KMS-11 (cell line): Measurements from ENCODE around the gene GNAO1.

ENCODE experiments used
- H2AFZ ChIP-seq: fragments of 200-600 bp; sonication (generic); 2 replicates; pipeline ENCODE4 v1.6.1; 2016; ENCODE audit warnings: antibody characterized with exemption, mixed run types, low read depth
- H3K27ac ChIP-seq: fragments of 200-600 bp; sonication (generic); 2 replicates; pipeline ENCODE4 v1.6.1; 2016; ENCODE audit warnings: mild to moderate bottlenecking, mixed run types
- H3K27me3 ChIP-seq: fragments of 200-600 bp; sonication (generic); 2 replicates; pipeline ENCODE4 v1.6.1; 2017; ENCODE audit warnings: mild to moderate bottlenecking, low read depth, mixed run types, moderate library complexity; ENCODE audit not compliant: insufficient read depth
- H3K36me3 ChIP-seq: fragments of 200-600 bp; sonication (generic); 2 replicates; pipeline ENCODE4 v1.6.1; 2017; ENCODE audit warnings: mild to moderate bottlenecking, mixed run types; ENCODE audit not compliant: insufficient read depth
- H3K4me1 ChIP-seq: fragments of 200-600 bp; sonication (generic); 2 replicates; pipeline ENCODE4 v1.6.1; 2016; ENCODE audit warnings: mild to moderate bottlenecking, low read depth, mixed run types; ENCODE audit not compliant: poor library complexity, severe bottlenecking
- H3K4me2 ChIP-seq: fragments of 200-600 bp; sonication (generic); 2 replicates; pipeline ENCODE4 v1.7.0; 2016; ENCODE audit warnings: mild to moderate bottlenecking, mixed run types
- H3K4me3 ChIP-seq: fragments of 200-600 bp; sonication (generic); IDR thresholded peaks from 2 replicates; pipeline ENCODE4 v1.6.1; 2017; ENCODE audit warnings: low read depth, low read length, mixed read lengths; ENCODE audit not compliant: insufficient read depth
- H3K79me2 ChIP-seq: fragments of 200-600 bp; sonication (generic); 2 replicates; pipeline ENCODE4 v1.6.1; 2016; ENCODE audit warnings: low read depth, mixed run types; ENCODE audit not compliant: insufficient read depth
- H3K9ac ChIP-seq: fragments of 200-600 bp; sonication (generic); 2 replicates; pipeline ENCODE4 v1.6.1; 2016; ENCODE audit warnings: mild to moderate bottlenecking, mixed run types
- H4K20me1 ChIP-seq: fragments of 200-600 bp; sonication (generic); 2 replicates; pipeline ENCODE4 v1.6.1; 2016; ENCODE audit warnings: mild to moderate bottlenecking, mixed run types; ENCODE audit not compliant: insufficient read depth
- CTCF ChIP-seq: fragments of 200-600 bp; sonication (generic); conservative IDR thresholded peaks from 2 replicates; pipeline ENCODE4 v1.6.1; 2017; ENCODE audit warnings: low read depth, mild to moderate bottlenecking, antibody characterized with exemption, low read length, moderate library complexity, mixed read lengths

GNAO1 gene

DNA sequence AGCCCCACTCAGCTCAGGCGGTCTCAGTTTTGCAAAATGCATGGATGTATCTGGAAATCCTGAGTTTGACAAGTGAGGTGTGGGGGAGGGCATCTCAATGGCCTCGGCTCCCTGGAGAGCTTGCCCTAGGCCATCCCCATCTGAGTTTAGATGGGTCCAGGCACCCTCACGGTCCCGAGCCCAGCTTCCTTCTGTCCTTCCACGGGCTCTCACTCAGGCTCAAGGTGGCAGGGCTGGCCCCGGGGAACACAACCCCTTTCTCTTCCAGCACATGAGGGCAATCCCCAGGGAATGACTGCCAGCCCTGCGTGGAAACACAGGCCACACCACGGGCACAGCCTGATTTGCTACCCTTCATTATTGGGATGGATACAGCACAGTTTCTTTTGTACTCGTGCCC is 175.7 kb downstream of the GNAO1 start:
- H3K4me3 ChIP-seq: no peak overlapping the region
- H3K36me3 ChIP-seq: no peaks in the 10 kb centered on the region

DNA sequence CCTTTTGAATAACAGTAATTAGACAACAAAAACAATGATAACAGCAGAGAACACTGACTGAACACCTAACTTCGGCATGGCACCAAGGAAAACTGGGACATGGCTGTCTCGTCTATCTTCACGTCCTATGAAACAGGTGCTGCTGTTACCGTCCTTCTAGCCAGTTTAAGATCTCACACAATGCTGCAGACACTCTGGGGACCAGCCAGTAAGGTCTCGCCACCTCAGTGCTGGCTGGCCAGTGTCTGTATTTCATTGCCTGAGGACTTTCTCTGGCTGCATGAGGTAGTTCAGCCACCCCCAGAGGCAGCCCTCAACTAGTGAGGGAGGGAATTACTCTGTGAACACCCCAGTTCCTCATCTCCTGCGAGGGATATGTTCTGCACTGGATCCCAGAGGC is 176.5 kb downstream of the GNAO1 start:
- H2AFZ ChIP-seq: no peak overlapping the region

More for the DNA sequence above, 175.7 kb downstream of the GNAO1 start:
- Histone ChIP-seq H3K79me2 (no peaks in the 10 kb centered on the region), H3K4me1 (no peaks in the 10 kb centered on the region), H3K27ac (no peak overlapping the region), H3K4me2 (no peak overlapping the region), H3K9ac (no peak overlapping the region), H4K20me1 (no peaks in the 10 kb centered on the region), H2AFZ (no peak overlapping the region), H3K27me3 (no peaks in the 10 kb centered on the region)
- TF ChIP-seq CTCF: no peak

DNA sequence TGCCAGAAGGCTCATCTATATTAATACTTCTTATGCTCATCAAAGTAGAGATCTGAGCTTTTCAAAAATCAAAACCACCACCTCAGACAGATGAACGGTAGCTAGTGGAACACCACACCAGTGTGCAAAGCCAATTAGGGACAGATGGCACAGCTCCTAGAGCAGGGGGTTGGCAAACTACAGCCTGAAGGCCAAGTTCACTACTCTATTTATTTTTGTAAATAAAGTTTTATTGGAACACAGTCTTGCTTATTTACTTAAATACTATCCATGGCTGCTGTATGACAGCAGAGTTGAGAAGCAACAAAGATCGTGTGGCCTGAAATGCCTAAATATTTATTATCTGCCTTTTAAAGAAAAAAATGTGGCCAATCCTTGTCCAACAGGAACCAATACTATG is 177.3 kb downstream of the GNAO1 start:
- no peak for TF ChIP-seq CTCF
- H3K27me3 ChIP-seq: no peaks in the 10 kb centered on the region
- H3K4me1 ChIP-seq: no peaks in the 10 kb centered on the region
- no peak overlapping the region for H3K27ac ChIP-seq
- H3K4me3 ChIP-seq: no peak overlapping the region
- no peak overlapping the region for H3K9ac ChIP-seq
- H4K20me1 ChIP-seq: no peaks in the 10 kb centered on the region
- H2AFZ ChIP-seq: no peak overlapping the region
- no peaks in the 10 kb centered on the region for H3K79me2 ChIP-seq
- no peak overlapping the region for H3K4me2 ChIP-seq
- no peaks in the 10 kb centered on the region for H3K36me3 ChIP-seq

More for the DNA sequence above, 176.5 kb downstream of the GNAO1 start:
- no peaks in the 10 kb centered on the region for H3K27me3 ChIP-seq
- no peak overlapping the region for H3K4me3 ChIP-seq
- no peak for TF ChIP-seq CTCF
- no peaks in the 10 kb centered on the region for H4K20me1 ChIP-seq
- H3K36me3 ChIP-seq: no peaks in the 10 kb centered on the region
- H3K27ac ChIP-seq: no peak overlapping the region
- no peak overlapping the region for H3K4me2 ChIP-seq
- no peak overlapping the region for H3K9ac ChIP-seq
- no peaks in the 10 kb centered on the region for H3K4me1 ChIP-seq
- H3K79me2 ChIP-seq: no peaks in the 10 kb centered on the region

- Histone ChIP-seq H3K4me2 (no peak overlapping the region), H3K79me2 (no peaks in the 10 kb centered on the region), H4K20me1 (no peaks in the 10 kb centered on the region), H3K9ac (no peak overlapping the region), H3K36me3 (no peaks in the 10 kb centered on the region), H2AFZ (no peak overlapping the region), H3K27ac (no peak overlapping the region), H3K27me3 (no peaks in the 10 kb centered on the region), H3K4me3 (no peak overlapping the region), H3K4me1 (no peaks in the 10 kb centered on the region)
- TF ChIP-seq CTCF: no peak
Observed at GRCh38 chr16:56369202-56369601, 177.9 kb downstream of the GNAO1 start.
